Fibroblast of peridontal ligament (primary cell): ENCODE results near the gene RBM20.
A peak's percentile ranks its signal among the peaks of the same experiment; 100 is the strongest.
"Not testable (repeated sequence)": the region's sequence is repeated elsewhere in the genome, so short reads cannot be mapped to it uniquely, and the experiment has no call there.

Experiments
- DNase-seq: peaks from one replicate; pipeline ENCODE4 v3.0.0-alpha.2; 2010; ENCODE audit errors: extremely low read depth

The RBM20 gene

GRCh38 chr10:110852947-110853346, 208.8 kb downstream of the RBM20 start:
- no peak for DNase-seq

GRCh38 chr10:110853921-110854605, 209.9 kb downstream of the RBM20 start:
- no peak for DNase-seq

- no peak for DNase-seq
Measured at GRCh38 chr10:110857265-110858171, 213.4 kb downstream of the RBM20 start.

- no peak for DNase-seq
Measured at GRCh38 chr10:110858297-110858934, 214.3 kb downstream of the RBM20 start.

GRCh38 chr10:110859206-110859972, 215.3 kb downstream of the RBM20 start:
- DNase-seq = no peak

- DNase-seq = peak; percentile 97
Measured at GRCh38 chr10:110859973-110860376, 215.8 kb downstream of the RBM20 start.

- no peak for DNase-seq
Measured at GRCh38 chr10:110860576-110861241, 216.6 kb downstream of the RBM20 start.

- DNase-seq = no peak
Measured at GRCh38 chr10:110861476-110861875, 217.3 kb downstream of the RBM20 start.

- DNase-seq = no peak
Measured at GRCh38 chr10:110861930-110862649, 218.0 kb downstream of the RBM20 start.

GRCh38 chr10:110862961-110863360, 218.8 kb downstream of the RBM20 start:
- DNase-seq = no peak

- DNase-seq = peak; percentile 74
Measured at GRCh38 chr10:110863361-110863760, 219.2 kb downstream of the RBM20 start.

GRCh38 chr10:110863956-110864355, 219.8 kb downstream of the RBM20 start:
- no peak for DNase-seq

GRCh38 chr10:110864662-110865140, 220.6 kb downstream of the RBM20 start:
- no peak for DNase-seq

- peak; percentile 68 for DNase-seq
Measured at GRCh38 chr10:110865186-110865808, 221.2 kb downstream of the RBM20 start.

GRCh38 chr10:110865809-110866482, 221.8 kb downstream of the RBM20 start:
- peak; percentile 27 for DNase-seq

GRCh38 chr10:110867011-110867806, 223.1 kb downstream of the RBM20 start:
- not testable (repeated sequence) for DNase-seq

GRCh38 chr10:110867807-110868465, 223.8 kb downstream of the RBM20 start:
- DNase-seq = peak; percentile 25

GRCh38 chr10:110868981-110869380, 224.8 kb downstream of the RBM20 start:
- no peak for DNase-seq
